K562 (cell line): Measurements from ENCODE around the gene EVI5. TPM values are rescaled to one million over a fixed set of nuclear protein-coding genes. Genes with fewer than 3 reads are reported as not detected.

Source experiments
- CEBPG ChIP-seq, 3 experiments: fragments of 200-800 bp in 1 of 3; sonication (Bioruptor generic) in 1 of 3; sonication (generic) in 1 of 3; formaldehyde crosslinking in 1 of 3; IDR thresholded peaks in 2 of 3; conservative IDR thresholded peaks in 1 of 3; 2 replicates each; pipeline versions ENCODE4 v1.6.1 to v1.8.0; 2016 to 2022; ENCODE audit warnings: missing compliant biosample characterization in 2 of 3, missing genetic modification characterization in 2 of 3, mild to moderate bottlenecking in 1 of 3, missing genetic modification reagents in 1 of 3
- CHD2 ChIP-seq: IDR thresholded peaks from 2 replicates; pipeline ENCODE4 v1.6.1; 2011; ENCODE audit warnings: low read depth, low read length
- FIP1L1 ChIP-seq: fragments of 200-400 bp; formaldehyde crosslinking; IDR thresholded peaks from 2 replicates; pipeline ENCODE4 v1.6.1; 2018; ENCODE audit warnings: mild to moderate bottlenecking, low read depth, low read length; ENCODE audit not compliant: poor library complexity, severe bottlenecking
- FOXM1 ChIP-seq, 2 experiments: fragments of 450-650 bp in 1 of 2; sonication (generic) in 1 of 2; formaldehyde crosslinking in 1 of 2; IDR thresholded peaks; 2 replicates each; pipeline versions ENCODE4 v1.6.1 to v1.9.0; 2017 to 2022; ENCODE audit warnings: low read depth in 2 of 2, mild to moderate bottlenecking in 2 of 2, missing genetic modification reagents in 1 of 2, moderate library complexity in 1 of 2
- GATA2 ChIP-seq: sonication (generic); formaldehyde crosslinking; IDR thresholded peaks from 2 replicates; pipeline ENCODE4 v1.4.0; 2020; ENCODE audit warnings: mild to moderate bottlenecking, missing genetic modification reagents
- MCM7 ChIP-seq, 2 experiments: fragments of 450-650 bp; IDR thresholded peaks; 2 replicates each; pipeline ENCODE4 v1.6.1; 2016 to 2018
- RCOR1 ChIP-seq, 2 experiments: IDR thresholded peaks; 2 replicates each; pipeline ENCODE4 v1.6.1; 2012; ENCODE audit warnings: low read depth in 2 of 2, low read length in 2 of 2, borderline replicate concordance in 1 of 2, improper control_type of control experiment in 1 of 2
- TBL1XR1 ChIP-seq, 2 experiments: IDR thresholded peaks; 2 replicates each; pipeline ENCODE4 v1.6.1; 2012; ENCODE audit warnings: improper control_type of control experiment in 2 of 2, low read length in 2 of 2, mild to moderate bottlenecking in 1 of 2
- ZNF41 ChIP-seq: fragments of 250-450 bp; sonication (Bioruptor Pico); conservative IDR thresholded peaks from 2 replicates; pipeline ENCODE4 v1.4.0; 2020; ENCODE audit warnings: mild to moderate bottlenecking
- polyA plus RNA-seq, 8 experiments: library from polyadenylated mRNA; depleted of rRNA in 4 of 8; stranded (reverse) in 5 of 8; unstranded in 3 of 8; fragments of >200 nt; fragmentation: Nextera tagmentation in 2 of 8; fragmentation: Illumina TruSeq in 1 of 8; extraction: Ambion mirVana in 2 of 8; extraction: Trizol in 1 of 8; gene quantifications; 2 replicates each; pipeline versions ENCODE4 v1.2.1 to v1.2.3, GENCODE V29; 2011 to 2014; ENCODE audit warnings: inconsistent platforms in 1 of 8, missing spikeins in 1 of 8
- total RNA-seq, 7 experiments: library from RNA; depleted of rRNA in 6 of 7; stranded (reverse); fragments of >200 nt in 6 of 7; fragmentation: Illumina TruSeq in 2 of 7; extraction: Trizol in 2 of 7; gene quantifications; 2 replicates each; pipeline versions ENCODE4 v1.2.1 to v1.2.3, GENCODE V29; 2011 to 2021; ENCODE audit warnings: low replicate concordance in 1 of 7
- TF ChIP-seq, protein P1 (sequence below): IDR thresholded peaks from 3 replicates; pipeline ENCODE4 v1.6.1; 2011; ENCODE audit warnings: borderline replicate concordance, mild to moderate bottlenecking, moderate library complexity; ENCODE audit not compliant: insufficient read length; ENCODE audit errors: extremely low read depth
- TF ChIP-seq, protein P2 (sequence below), 3 experiments: IDR thresholded peaks in 2 of 3; conservative IDR thresholded peaks in 1 of 3; 2 replicates each; pipeline ENCODE4 v1.5.1; 2011 to 2012; ENCODE audit warnings: low read length in 3 of 3, mild to moderate bottlenecking in 3 of 3, control low read depth in 2 of 3, improper control_type of control experiment in 1 of 3, inconsistent platforms in 1 of 3, low read depth in 1 of 3, mixed read lengths in 1 of 3, moderate library complexity in 1 of 3; ENCODE audit not compliant: insufficient read depth in 2 of 3
- TF ChIP-seq, protein P3 (sequence below), 2 experiments: IDR thresholded peaks; 2 replicates each; pipeline ENCODE4 v1.6.1; 2011; ENCODE audit warnings: borderline replicate concordance in 1 of 2, control low read depth in 1 of 2, low read depth in 1 of 2, low read length in 1 of 2, mild to moderate bottlenecking in 1 of 2, mixed read lengths in 1 of 2, moderate library complexity in 1 of 2; ENCODE audit not compliant: insufficient read depth in 1 of 2, insufficient read length in 1 of 2, poor library complexity in 1 of 2, severe bottlenecking in 1 of 2; ENCODE audit errors: extremely low read depth in 1 of 2
- TF ChIP-seq, protein P4 (sequence below): IDR thresholded peaks from 3 replicates; pipeline ENCODE4 v1.6.1; 2011; ENCODE audit warnings: borderline replicate concordance, mild to moderate bottlenecking; ENCODE audit not compliant: insufficient read length, insufficient read depth
- TF ChIP-seq, protein P5 (sequence below): fragments of 250-450 bp; sonication (Bioruptor Pico); IDR thresholded peaks from 2 replicates; pipeline ENCODE4 v1.9.0; 2021; ENCODE audit warnings: mild to moderate bottlenecking, inconsistent platforms

Gene EVI5
- total and polyA plus RNA-seq, 9 of the 15 experiments (the other 6 are each of a cell fraction or from before 2014, with no cell fraction given) = 1.7 to 50.1 (median 13.7) TPM

DNA sequence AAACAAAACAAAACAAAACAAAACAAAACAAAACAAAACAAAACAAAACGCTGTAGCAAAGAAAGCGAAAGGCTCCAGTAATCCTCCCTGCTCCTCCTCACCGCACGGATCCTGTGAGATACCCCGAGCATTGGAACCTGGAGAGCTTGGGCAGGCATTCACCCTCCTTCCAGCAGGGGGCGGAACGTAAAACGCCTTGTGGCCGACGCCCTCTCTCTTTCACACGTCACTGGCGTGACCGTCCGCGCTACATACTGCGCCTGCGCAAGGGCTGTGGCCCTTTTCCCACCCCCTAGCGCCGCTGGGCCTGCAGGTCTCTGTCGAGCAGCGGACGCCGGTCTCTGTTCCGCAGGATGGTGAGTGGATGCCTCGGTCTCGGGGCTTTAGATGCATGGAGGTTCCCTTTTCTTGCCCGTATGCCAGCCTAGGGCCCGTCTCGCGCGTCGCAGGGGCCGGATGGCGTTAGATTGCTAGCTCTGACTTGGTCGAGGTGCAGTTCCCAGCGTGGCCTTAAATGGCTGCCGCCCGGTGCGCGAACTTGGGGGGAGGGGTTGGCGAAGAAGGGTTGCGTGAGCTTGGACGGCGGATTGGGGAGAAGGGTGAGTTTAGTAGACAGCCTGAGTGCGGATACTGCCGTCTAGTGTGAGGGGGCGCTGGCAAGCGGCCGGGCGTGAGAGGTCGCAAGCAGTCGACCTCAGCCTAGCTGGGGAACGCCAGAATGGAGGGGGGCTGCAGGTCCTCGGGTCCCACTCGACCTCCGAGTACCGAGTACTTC is 47.0 kb upstream of the EVI5 start, which contains the start of gene RPL5 (continued):
- TF ChIP-seq CEBPG (CRISPR knock-in tag; IDR thresholded peaks at IDR 0.05) = peak; percentile 61; the same call in 1 of the 2 replicates
- peak in 1 of 2 experiments; percentile 19; a peak in 1 of 4 replicates for TF ChIP-seq CEBPG (tag; conservative IDR thresholded peaks at IDR 0.05 in 1 of 2, IDR thresholded peaks at IDR 0.05 in 1 of 2)
- TF ChIP-seq, protein P1, sequence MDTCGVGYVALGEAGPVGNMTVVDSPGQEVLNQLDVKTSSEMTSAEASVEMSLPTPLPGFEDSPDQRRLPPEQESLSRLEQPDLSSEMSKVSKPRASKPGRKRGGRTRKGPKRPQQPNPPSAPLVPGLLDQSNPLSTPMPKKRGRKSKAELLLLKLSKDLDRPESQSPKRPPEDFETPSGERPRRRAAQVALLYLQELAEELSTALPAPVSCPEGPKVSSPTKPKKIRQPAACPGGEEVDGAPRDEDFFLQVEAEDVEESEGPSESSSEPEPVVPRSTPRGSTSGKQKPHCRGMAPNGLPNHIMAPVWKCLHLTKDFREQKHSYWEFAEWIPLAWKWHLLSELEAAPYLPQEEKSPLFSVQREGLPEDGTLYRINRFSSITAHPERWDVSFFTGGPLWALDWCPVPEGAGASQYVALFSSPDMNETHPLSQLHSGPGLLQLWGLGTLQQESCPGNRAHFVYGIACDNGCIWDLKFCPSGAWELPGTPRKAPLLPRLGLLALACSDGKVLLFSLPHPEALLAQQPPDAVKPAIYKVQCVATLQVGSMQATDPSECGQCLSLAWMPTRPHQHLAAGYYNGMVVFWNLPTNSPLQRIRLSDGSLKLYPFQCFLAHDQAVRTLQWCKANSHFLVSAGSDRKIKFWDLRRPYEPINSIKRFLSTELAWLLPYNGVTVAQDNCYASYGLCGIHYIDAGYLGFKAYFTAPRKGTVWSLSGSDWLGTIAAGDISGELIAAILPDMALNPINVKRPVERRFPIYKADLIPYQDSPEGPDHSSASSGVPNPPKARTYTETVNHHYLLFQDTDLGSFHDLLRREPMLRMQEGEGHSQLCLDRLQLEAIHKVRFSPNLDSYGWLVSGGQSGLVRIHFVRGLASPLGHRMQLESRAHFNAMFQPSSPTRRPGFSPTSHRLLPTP = no peak
- TF ChIP-seq, protein P2, sequence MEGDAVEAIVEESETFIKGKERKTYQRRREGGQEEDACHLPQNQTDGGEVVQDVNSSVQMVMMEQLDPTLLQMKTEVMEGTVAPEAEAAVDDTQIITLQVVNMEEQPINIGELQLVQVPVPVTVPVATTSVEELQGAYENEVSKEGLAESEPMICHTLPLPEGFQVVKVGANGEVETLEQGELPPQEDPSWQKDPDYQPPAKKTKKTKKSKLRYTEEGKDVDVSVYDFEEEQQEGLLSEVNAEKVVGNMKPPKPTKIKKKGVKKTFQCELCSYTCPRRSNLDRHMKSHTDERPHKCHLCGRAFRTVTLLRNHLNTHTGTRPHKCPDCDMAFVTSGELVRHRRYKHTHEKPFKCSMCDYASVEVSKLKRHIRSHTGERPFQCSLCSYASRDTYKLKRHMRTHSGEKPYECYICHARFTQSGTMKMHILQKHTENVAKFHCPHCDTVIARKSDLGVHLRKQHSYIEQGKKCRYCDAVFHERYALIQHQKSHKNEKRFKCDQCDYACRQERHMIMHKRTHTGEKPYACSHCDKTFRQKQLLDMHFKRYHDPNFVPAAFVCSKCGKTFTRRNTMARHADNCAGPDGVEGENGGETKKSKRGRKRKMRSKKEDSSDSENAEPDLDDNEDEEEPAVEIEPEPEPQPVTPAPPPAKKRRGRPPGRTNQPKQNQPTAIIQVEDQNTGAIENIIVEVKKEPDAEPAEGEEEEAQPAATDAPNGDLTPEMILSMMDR (IDR thresholded peaks at IDR 0.05 in 2 of 3, conservative IDR thresholded peaks at IDR 0.05 in 1 of 3; ENCODE audit: insufficient read depth in 2 of 3, low read depth in 1 of 3, low read length in 3 of 3) = peak; percentile 93 to 98 (median 97)
- TF ChIP-seq, protein P3, sequence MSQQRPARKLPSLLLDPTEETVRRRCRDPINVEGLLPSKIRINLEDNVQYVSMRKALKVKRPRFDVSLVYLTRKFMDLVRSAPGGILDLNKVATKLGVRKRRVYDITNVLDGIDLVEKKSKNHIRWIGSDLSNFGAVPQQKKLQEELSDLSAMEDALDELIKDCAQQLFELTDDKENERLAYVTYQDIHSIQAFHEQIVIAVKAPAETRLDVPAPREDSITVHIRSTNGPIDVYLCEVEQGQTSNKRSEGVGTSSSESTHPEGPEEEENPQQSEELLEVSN (IDR thresholded peaks at IDR 0.05; ENCODE audit: borderline replicate concordance in 1 of 2, extremely low read depth in 1 of 2, insufficient read depth in 1 of 2, insufficient read length in 1 of 2, low read depth in 1 of 2, low read length in 1 of 2, poor library complexity in 1 of 2, severe bottlenecking in 1 of 2) = peak; percentile 57 to 74
- peak; percentile 70 for TF ChIP-seq FOXM1 (IDR thresholded peaks at IDR 0.05; ENCODE audit: low read depth)
- TF ChIP-seq FOXM1 (CRISPR knock-in tag; IDR thresholded peaks at IDR 0.05; ENCODE audit: low read depth) = peak; percentile 93
- TF ChIP-seq MCM7 (IDR thresholded peaks at IDR 0.05) = no peak
- peak; percentile 89 for TF ChIP-seq FIP1L1
- peak in 1 of 2 experiments; percentile 78; a peak in 2 of 4 replicates for TF ChIP-seq TBL1XR1 (IDR thresholded peaks at IDR 0.05; ENCODE audit: low read length in 2 of 2)
- TF ChIP-seq RCOR1 (IDR thresholded peaks at IDR 0.05; ENCODE audit: borderline replicate concordance in 1 of 2, low read depth in 2 of 2, low read length in 2 of 2) = peak in 1 of 2 experiments; percentile 53; a peak in 2 of 4 replicates
- TF ChIP-seq CHD2 = peak; percentile 34; the same call in 1 of the 2 replicates
- TF ChIP-seq, protein P4, sequence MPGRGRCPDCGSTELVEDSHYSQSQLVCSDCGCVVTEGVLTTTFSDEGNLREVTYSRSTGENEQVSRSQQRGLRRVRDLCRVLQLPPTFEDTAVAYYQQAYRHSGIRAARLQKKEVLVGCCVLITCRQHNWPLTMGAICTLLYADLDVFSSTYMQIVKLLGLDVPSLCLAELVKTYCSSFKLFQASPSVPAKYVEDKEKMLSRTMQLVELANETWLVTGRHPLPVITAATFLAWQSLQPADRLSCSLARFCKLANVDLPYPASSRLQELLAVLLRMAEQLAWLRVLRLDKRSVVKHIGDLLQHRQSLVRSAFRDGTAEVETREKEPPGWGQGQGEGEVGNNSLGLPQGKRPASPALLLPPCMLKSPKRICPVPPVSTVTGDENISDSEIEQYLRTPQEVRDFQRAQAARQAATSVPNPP = no peak
- TF ChIP-seq ZNF41 (CRISPR knock-in tag) = no peak
- TF ChIP-seq GATA2 (CRISPR knock-in tag) = peak; percentile 36; the same call in 1 of the 2 replicates
- TF ChIP-seq, protein P5, sequence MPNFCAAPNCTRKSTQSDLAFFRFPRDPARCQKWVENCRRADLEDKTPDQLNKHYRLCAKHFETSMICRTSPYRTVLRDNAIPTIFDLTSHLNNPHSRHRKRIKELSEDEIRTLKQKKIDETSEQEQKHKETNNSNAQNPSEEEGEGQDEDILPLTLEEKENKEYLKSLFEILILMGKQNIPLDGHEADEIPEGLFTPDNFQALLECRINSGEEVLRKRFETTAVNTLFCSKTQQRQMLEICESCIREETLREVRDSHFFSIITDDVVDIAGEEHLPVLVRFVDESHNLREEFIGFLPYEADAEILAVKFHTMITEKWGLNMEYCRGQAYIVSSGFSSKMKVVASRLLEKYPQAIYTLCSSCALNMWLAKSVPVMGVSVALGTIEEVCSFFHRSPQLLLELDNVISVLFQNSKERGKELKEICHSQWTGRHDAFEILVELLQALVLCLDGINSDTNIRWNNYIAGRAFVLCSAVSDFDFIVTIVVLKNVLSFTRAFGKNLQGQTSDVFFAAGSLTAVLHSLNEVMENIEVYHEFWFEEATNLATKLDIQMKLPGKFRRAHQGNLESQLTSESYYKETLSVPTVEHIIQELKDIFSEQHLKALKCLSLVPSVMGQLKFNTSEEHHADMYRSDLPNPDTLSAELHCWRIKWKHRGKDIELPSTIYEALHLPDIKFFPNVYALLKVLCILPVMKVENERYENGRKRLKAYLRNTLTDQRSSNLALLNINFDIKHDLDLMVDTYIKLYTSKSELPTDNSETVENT = peak; percentile 93
